ENCODE data around the gene CEP89. TPM values are rescaled to one million over a fixed set of nuclear protein-coding genes. Genes with fewer than 3 reads are reported as not detected.
"Not testable (repeated sequence)": the region's sequence is repeated elsewhere in the genome, so short reads cannot be mapped to it uniquely, and the experiment has no call there.

CEP89 gene
- total RNA-seq, 1 donor from 2014 or later: 34.3 TPM

- no peaks in the 10 kb centered on the region for H3K9me3 Mint-ChIP-seq (ENCODE audit: unreplicated experiment)
- H3K27me3 Mint-ChIP-seq (ENCODE audit: unreplicated experiment): no peaks in the 10 kb centered on the region
- TF ChIP-seq, protein P1, sequence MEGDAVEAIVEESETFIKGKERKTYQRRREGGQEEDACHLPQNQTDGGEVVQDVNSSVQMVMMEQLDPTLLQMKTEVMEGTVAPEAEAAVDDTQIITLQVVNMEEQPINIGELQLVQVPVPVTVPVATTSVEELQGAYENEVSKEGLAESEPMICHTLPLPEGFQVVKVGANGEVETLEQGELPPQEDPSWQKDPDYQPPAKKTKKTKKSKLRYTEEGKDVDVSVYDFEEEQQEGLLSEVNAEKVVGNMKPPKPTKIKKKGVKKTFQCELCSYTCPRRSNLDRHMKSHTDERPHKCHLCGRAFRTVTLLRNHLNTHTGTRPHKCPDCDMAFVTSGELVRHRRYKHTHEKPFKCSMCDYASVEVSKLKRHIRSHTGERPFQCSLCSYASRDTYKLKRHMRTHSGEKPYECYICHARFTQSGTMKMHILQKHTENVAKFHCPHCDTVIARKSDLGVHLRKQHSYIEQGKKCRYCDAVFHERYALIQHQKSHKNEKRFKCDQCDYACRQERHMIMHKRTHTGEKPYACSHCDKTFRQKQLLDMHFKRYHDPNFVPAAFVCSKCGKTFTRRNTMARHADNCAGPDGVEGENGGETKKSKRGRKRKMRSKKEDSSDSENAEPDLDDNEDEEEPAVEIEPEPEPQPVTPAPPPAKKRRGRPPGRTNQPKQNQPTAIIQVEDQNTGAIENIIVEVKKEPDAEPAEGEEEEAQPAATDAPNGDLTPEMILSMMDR (IDR thresholded peaks at IDR 0.05; ENCODE audit: unreplicated experiment): no peak
- no peak overlapping the region for H3K4me3 Mint-ChIP-seq (ENCODE audit: unreplicated experiment)
- no peaks in the 10 kb centered on the region for H3K4me1 Mint-ChIP-seq (ENCODE audit: unreplicated experiment)
- H3K36me3 Mint-ChIP-seq (ENCODE audit: low read depth, unreplicated experiment): no peaks in the 10 kb centered on the region
- no peak for DNase-seq (ENCODE audit: low spot score)
- no peak overlapping the region for H3K27ac Mint-ChIP-seq (ENCODE audit: unreplicated experiment)
These were observed 29.2 kb upstream of the CEP89 start for GRCh38 chr19:33000910-33001309.

- Mint-ChIP-seq H3K4me3 (ENCODE audit: unreplicated experiment) (no peak overlapping the region), H3K36me3 (ENCODE audit: low read depth, unreplicated experiment) (no peaks in the 10 kb centered on the region), H3K27ac (ENCODE audit: unreplicated experiment) (no peak overlapping the region), H3K4me1 (ENCODE audit: unreplicated experiment) (no peaks in the 10 kb centered on the region), H3K27me3 (ENCODE audit: unreplicated experiment) (no peaks in the 10 kb centered on the region), H3K9me3 (ENCODE audit: unreplicated experiment) (no peaks in the 10 kb centered on the region)
- TF ChIP-seq, protein P1 (IDR thresholded peaks at IDR 0.05; ENCODE audit: unreplicated experiment): no peak
- DNase-seq (ENCODE audit: low spot score): no peak
These were observed 28.8 kb upstream of the CEP89 start for GRCh38 chr19:33000510-33000909.

GRCh38 chr19:32998722-32999121, 27.0 kb upstream of the CEP89 start:
- H3K36me3 Mint-ChIP-seq (ENCODE audit: low read depth, unreplicated experiment): no peaks in the 10 kb centered on the region
- H3K9me3 Mint-ChIP-seq (ENCODE audit: unreplicated experiment): no peaks in the 10 kb centered on the region
- no peak for DNase-seq (ENCODE audit: low spot score)
- peak overlapping the region; percentile 75 for H3K27ac Mint-ChIP-seq (ENCODE audit: unreplicated experiment)
- TF ChIP-seq, protein P1 (IDR thresholded peaks at IDR 0.05; ENCODE audit: unreplicated experiment): no peak
- H3K4me3 Mint-ChIP-seq (ENCODE audit: unreplicated experiment): no peak overlapping the region
- no peaks in the 10 kb centered on the region for H3K27me3 Mint-ChIP-seq (ENCODE audit: unreplicated experiment)
- no peaks in the 10 kb centered on the region for H3K4me1 Mint-ChIP-seq (ENCODE audit: unreplicated experiment)

DNA sequence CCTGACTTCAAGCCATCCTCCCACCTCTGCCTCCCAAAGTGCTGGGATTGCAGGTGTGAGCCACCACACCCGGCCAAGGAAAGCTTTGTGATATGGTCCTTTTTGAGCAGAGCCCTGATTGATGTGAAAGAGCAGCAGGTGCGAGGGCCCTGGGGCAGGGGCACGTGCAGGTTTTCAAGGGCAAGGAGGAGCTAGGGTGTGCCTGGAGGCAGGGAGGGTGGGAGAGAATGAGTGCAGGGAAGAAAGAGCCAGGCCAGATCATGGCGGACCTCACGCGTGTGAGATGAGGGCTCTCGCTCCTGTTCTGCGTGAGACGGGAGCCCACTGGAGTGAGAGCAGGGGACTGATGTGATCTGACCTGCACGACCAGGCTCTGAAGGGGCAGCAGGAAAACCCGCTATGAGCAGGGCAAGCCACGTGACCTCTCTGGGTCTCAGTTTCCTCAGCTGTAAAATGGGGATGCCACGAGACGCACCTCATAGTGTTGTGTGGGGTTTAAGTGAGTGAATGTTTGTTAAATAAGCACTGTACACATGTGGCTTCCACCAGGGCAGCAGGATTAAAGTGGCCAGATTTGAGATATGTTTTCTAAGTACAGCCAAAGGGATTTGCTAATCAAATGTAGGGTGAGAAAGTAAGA, 26.1 kb upstream of the CEP89 start:
- Mint-ChIP-seq H3K27ac (ENCODE audit: unreplicated experiment) (no peak overlapping the region), H3K9me3 (ENCODE audit: unreplicated experiment) (no peaks in the 10 kb centered on the region), H3K4me3 (ENCODE audit: unreplicated experiment) (no peak overlapping the region), H3K36me3 (ENCODE audit: low read depth, unreplicated experiment) (no peaks in the 10 kb centered on the region), H3K27me3 (ENCODE audit: unreplicated experiment) (no peaks in the 10 kb centered on the region), H3K4me1 (ENCODE audit: unreplicated experiment) (no peaks in the 10 kb centered on the region)
- TF ChIP-seq, protein P1 (IDR thresholded peaks at IDR 0.05; ENCODE audit: unreplicated experiment): no peak
- no peak for DNase-seq (ENCODE audit: low spot score)

- H3K27ac Mint-ChIP-seq (ENCODE audit: unreplicated experiment); H3K36me3 Mint-ChIP-seq (ENCODE audit: low read depth, unreplicated experiment); H3K27me3 Mint-ChIP-seq (ENCODE audit: unreplicated experiment); H3K4me1 Mint-ChIP-seq (ENCODE audit: unreplicated experiment); DNase-seq (ENCODE audit: low spot score); H3K9me3 Mint-ChIP-seq (ENCODE audit: unreplicated experiment); H3K4me3 Mint-ChIP-seq (ENCODE audit: unreplicated experiment): not testable (repeated sequence)
These were observed 25.3 kb upstream of the CEP89 start for GRCh38 chr19:32997061-32997464.

- H3K27ac Mint-ChIP-seq (ENCODE audit: unreplicated experiment); H3K9me3 Mint-ChIP-seq (ENCODE audit: unreplicated experiment): not testable (repeated sequence)
These were observed 24.2 kb upstream of the CEP89 start for GRCh38 chr19:32995966-32996365.

More at GRCh38 chr19:32995966-32996365, 24.2 kb upstream of the CEP89 start:
- not testable (repeated sequence) for H3K4me1 Mint-ChIP-seq (ENCODE audit: unreplicated experiment); H3K4me3 Mint-ChIP-seq (ENCODE audit: unreplicated experiment); DNase-seq (ENCODE audit: low spot score); H3K36me3 Mint-ChIP-seq (ENCODE audit: low read depth, unreplicated experiment); H3K27me3 Mint-ChIP-seq (ENCODE audit: unreplicated experiment)
